K562 (cell line): Measurements from ENCODE around the gene CRIM1. TPM values are rescaled to one million over a fixed set of nuclear protein-coding genes. Genes with fewer than 3 reads are reported as not detected.

ENCODE experiments used
- ASH1L ChIP-seq: fragments of 450-650 bp; IDR thresholded peaks from 2 replicates; pipeline ENCODE4 v1.6.1; 2018; ENCODE audit warnings: borderline replicate concordance, mild to moderate bottlenecking, low read depth; ENCODE audit not compliant: partially characterized antibody
- FOXJ2 ChIP-seq: fragments of 200-800 bp; sonication (Bioruptor generic); IDR thresholded peaks from 2 replicates; pipeline ENCODE4 v1.6.1; 2016; ENCODE audit warnings: missing genetic modification characterization, missing compliant biosample characterization
- MTA2 ChIP-seq: fragments of 450-650 bp; IDR thresholded peaks from 2 replicates; pipeline ENCODE4 v1.6.1; 2016; ENCODE audit warnings: low read depth
- PURB ChIP-seq: sonication (generic); formaldehyde crosslinking; IDR thresholded peaks from 2 replicates; pipeline ENCODE4 v1.9.0; 2021; ENCODE audit warnings: low read depth, mild to moderate bottlenecking, missing genetic modification reagents
- RUNX1 ChIP-seq: sonication (generic); IDR thresholded peaks from 2 replicates; pipeline ENCODE4 v1.6.1; 2016; ENCODE audit warnings: antibody characterized with exemption, low read depth
- ZC3H11A ChIP-seq: IDR thresholded peaks from 2 replicates; pipeline ENCODE4 v1.6.1; 2012; ENCODE audit warnings: low read depth, low read length, improper control_type of control experiment
- polyA plus RNA-seq, 8 experiments: library from polyadenylated mRNA; depleted of rRNA in 4 of 8; stranded (reverse) in 5 of 8; unstranded in 3 of 8; fragments of >200 nt; fragmentation: Nextera tagmentation in 2 of 8; fragmentation: Illumina TruSeq in 1 of 8; extraction: Ambion mirVana in 2 of 8; extraction: Trizol in 1 of 8; gene quantifications; 2 replicates each; pipeline versions ENCODE4 v1.2.1 to v1.2.3, GENCODE V29; 2011 to 2014; ENCODE audit warnings: inconsistent platforms in 1 of 8, missing spikeins in 1 of 8
- total RNA-seq, 7 experiments: library from RNA; depleted of rRNA in 6 of 7; stranded (reverse); fragments of >200 nt in 6 of 7; fragmentation: Illumina TruSeq in 2 of 7; extraction: Trizol in 2 of 7; gene quantifications; 2 replicates each; pipeline versions ENCODE4 v1.2.1 to v1.2.3, GENCODE V29; 2011 to 2021; ENCODE audit warnings: low replicate concordance in 1 of 7
- TF ChIP-seq, protein P1 (sequence below): sonication (generic); formaldehyde crosslinking; IDR thresholded peaks from 2 replicates; pipeline ENCODE4 v1.8.1; 2022; ENCODE audit warnings: missing genetic modification reagents
- TF ChIP-seq, protein P2 (sequence below): fragments of 450-650 bp; formaldehyde crosslinking; IDR thresholded peaks from 2 replicates; pipeline ENCODE4 v1.4.0; 2020; ENCODE audit warnings: mild to moderate bottlenecking, moderate library complexity
- TF ChIP-seq, protein P3 (sequence below): fragments of 250-450 bp; sonication (Bioruptor Pico); IDR thresholded peaks from 2 replicates; pipeline ENCODE4 v1.4.0; 2020; ENCODE audit warnings: mild to moderate bottlenecking, moderate library complexity

Gene CRIM1
- total and polyA plus RNA-seq, 9 of the 15 experiments (the other 6 are each of a cell fraction or from before 2014, with no cell fraction given): 0.01 to 0.36 (median 0.06) TPM; not detected in 1

DNA sequence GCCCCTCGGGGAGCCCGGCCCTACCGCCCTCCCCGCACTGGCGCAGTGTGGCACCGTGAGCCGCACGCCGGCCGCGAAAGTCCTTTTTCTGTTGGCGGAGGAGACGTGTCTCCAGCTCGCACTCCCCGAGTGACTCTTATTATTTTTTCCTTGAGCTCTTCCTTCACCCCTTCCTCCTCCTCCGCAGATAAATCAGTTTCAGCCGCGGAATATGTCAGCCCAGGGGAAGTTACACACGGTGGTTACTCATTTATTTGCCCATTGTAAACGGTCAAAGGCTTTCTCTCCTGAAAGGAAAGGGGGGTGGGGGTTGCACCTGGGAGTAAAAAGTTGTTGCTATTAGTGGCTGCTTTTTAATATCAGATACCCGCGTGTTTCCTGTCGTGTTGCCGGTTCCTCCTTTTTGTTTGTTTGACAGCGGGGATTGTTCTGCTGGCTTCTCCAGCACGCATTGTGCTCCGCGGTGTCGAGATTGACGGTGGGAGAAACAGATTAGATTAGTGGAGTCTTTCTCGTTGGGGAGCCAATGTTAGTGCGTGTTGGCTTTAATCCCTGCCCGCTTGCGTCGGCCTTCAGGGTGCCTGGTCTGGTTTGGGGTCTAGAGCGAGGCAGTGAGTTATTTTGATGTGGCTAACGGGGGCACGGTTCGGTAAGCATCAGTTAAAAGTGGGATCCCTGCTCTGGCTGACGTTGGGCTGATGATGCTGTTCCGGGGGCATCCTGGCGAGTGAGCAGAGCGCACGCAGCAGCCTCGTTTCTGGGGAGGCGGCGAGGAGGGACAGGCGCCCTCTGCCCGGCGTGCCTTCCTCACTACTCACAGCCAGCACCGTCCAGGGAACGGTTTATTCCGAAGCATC lies 1.6 kb downstream of the CRIM1 start (continued):
- TF ChIP-seq, protein P1, sequence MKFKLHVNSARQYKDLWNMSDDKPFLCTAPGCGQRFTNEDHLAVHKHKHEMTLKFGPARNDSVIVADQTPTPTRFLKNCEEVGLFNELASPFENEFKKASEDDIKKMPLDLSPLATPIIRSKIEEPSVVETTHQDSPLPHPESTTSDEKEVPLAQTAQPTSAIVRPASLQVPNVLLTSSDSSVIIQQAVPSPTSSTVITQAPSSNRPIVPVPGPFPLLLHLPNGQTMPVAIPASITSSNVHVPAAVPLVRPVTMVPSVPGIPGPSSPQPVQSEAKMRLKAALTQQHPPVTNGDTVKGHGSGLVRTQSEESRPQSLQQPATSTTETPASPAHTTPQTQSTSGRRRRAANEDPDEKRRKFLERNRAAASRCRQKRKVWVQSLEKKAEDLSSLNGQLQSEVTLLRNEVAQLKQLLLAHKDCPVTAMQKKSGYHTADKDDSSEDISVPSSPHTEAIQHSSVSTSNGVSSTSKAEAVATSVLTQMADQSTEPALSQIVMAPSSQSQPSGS (CRISPR knock-in tag): no peak
- TF ChIP-seq, protein P2, sequence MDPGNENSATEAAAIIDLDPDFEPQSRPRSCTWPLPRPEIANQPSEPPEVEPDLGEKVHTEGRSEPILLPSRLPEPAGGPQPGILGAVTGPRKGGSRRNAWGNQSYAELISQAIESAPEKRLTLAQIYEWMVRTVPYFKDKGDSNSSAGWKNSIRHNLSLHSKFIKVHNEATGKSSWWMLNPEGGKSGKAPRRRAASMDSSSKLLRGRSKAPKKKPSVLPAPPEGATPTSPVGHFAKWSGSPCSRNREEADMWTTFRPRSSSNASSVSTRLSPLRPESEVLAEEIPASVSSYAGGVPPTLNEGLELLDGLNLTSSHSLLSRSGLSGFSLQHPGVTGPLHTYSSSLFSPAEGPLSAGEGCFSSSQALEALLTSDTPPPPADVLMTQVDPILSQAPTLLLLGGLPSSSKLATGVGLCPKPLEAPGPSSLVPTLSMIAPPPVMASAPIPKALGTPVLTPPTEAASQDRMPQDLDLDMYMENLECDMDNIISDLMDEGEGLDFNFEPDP (CRISPR knock-in tag): no peak
- TF ChIP-seq ASH1L: no peak
- no peak for TF ChIP-seq ZC3H11A
- TF ChIP-seq PURB (CRISPR knock-in tag): no peak
- no peak for TF ChIP-seq RUNX1
- TF ChIP-seq FOXJ2 (tag): no peak
- TF ChIP-seq MTA2: no peak
- TF ChIP-seq, protein P3, sequence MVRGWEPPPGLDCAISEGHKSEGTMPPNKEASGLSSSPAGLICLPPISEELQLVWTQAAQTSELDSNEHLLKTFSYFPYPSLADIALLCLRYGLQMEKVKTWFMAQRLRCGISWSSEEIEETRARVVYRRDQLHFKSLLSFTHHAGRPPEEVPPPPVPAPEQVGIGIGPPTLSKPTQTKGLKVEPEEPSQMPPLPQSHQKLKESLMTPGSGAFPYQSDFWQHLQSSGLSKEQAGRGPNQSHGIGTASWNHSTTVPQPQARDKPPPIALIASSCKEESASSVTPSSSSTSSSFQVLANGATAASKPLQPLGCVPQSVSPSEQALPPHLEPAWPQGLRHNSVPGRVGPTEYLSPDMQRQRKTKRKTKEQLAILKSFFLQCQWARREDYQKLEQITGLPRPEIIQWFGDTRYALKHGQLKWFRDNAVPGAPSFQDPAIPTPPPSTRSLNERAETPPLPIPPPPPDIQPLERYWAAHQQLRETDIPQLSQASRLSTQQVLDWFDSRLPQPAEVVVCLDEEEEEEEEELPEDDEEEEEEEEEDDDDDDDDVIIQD: no peak
